GM11168 (cell line): ENCODE results near the gene CLCN2.

Experiments
- in situ Hi-C: fragments of 300-500 bp; cut with MboI; formaldehyde crosslinking; loops from one replicate; pipeline ENCODE4 v1.12.0; 2022; ENCODE audit warnings: low sequenced_read_pairs; ENCODE audit not compliant: unreplicated experiment

Gene CLCN2

GRCh38 chr3:184306341-184306972 lies 54.9 kb downstream of the CLCN2 start:
- in situ Hi-C loops, result no loop called here

- in situ Hi-C loops, result no loop called here
These were observed 55.8 kb downstream of the CLCN2 start for GRCh38 chr3:184305577-184305976.

DNA sequence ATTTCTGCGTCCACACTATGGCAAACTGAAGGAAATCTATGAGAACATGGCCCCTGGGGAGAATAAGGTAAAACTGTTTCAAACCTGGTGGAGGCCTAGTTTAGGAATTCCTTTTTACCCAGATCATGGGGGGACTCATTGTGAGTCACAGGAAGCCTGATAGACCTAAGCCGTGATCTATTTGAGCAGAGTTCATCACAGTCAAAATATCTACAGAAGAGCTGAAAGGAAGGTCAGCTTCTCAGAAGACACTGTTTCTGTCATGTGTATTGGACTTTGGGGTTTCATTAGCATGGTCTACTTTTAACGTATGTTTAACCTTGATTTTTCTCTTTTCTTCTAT lies 61.1 kb downstream of the CLCN2 start:
- in situ Hi-C loops, result no loop called here

DNA sequence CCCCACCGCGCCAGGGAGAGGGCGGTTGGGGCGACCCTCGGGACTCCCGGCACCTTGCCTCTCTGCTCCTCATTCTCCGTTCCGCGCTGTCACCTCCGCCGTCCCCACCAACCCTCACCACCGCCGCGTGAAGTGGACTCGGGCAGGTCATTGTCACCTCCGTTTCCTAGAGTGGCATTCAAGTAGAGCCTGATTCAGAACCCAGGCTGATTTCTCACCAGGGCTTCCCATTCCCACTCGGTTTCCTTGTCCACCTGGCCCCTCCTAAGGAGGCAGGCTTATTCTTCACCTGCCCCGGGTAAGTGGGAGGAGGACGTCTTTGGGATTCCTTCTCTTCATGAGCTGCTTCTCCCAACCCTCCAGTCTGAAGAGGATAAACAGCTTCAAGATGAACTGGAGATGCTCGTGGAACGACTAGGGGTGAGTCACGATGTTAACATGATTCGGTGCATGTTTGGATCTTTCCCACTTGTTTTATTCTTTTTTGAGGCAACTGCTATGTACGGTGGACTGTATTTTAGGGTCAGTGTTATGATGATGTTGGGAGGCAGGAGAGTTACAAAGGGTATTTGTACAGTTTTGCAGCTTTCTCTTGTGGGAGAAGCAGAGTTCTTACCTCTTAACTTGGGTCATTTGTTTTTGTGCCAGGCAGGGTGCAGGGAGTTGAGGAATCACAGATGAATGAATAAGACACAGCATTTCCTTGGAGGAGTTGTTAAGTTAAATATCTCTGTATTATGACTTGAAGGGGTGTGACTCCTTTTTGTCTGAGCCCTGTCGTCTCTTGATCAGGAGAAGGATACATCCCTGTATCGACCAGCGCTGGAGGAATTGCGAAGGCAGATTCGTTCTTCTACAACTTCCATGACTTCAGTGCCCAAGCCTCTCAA lies 61.7 kb downstream of the CLCN2 start:
- in situ Hi-C loops, result no loop called here

DNA sequence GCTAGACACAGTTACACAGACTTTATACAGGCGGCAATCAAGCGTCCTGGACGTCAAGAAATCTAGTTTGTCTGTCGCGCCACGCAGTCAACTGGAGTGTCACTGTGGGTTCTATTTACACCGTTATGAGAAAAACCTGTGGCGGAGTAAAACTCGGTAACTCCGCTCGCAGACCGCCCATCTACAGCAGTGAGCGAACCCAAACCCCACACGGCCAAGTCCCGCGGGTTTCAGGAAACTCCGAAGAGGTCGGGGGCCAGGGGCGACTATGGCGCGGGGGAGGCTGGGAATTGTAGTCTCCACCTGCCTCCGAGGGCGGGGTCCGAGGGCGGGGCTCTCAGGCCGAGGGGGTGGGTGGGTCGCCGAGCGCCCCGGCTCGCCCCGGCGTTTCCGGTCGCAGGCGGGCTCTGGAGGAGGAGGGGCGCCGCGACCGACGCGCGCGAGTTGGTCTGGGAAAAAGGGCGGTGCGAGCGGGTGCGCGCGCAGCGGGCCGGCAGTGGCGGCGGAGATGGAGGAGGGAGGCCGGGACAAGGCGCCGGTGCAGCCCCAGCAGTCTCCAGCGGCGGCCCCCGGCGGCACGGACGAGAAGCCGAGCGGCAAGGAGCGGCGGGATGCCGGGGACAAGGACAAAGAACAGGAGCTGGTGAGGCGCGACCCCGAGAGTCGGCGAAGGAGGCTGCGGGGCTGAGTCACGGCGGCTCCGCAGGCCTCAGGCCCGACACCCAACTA lies 62.5 kb downstream of the CLCN2 start, which contains the start of gene PSMD2:
TSS of gene PSMD2 (plus strand) at position 483 of the 729 bp plus-strand sequence. CDS start at position 509, 26 bp downstream.
- in situ Hi-C loops, result no loop called here

- in situ Hi-C loops, result no loop called here
These were observed 64.8 kb downstream of the CLCN2 start for GRCh38 chr3:184296616-184297015.
